Kidney (tissue), 14 donors: ENCODE results near the gene CAPN13. TPM values are rescaled to one million over a fixed set of nuclear protein-coding genes. Genes with fewer than 3 reads are reported as not detected.
A peak's percentile ranks its signal among the peaks of the same experiment; 100 is the strongest.

ENCODE experiments used
- DNase-seq, 5 donors: peaks; one replicate each; pipeline ENCODE4 v3.0.0-alpha.2; 2013 to 2020
- FAIRE-seq: peaks from 2 replicates; lab custom pipeline; 2012; peaks lifted over from hg19 to GRCh38; lab: Jason Lieb, UNC
- H3K27ac ChIP-seq, 2 donors: one replicate each; pipeline ENCODE4 v1.7.0; 2013; ENCODE audit warnings: low read depth in 2 of 2, low read length in 2 of 2, inconsistent platforms in 1 of 2
- H3K27me3 ChIP-seq: one replicate; pipeline ENCODE4 v1.7.1; 2013; ENCODE audit warnings: low read length, inconsistent platforms; ENCODE audit not compliant: control insufficient read depth, insufficient read depth
- H3K36me3 ChIP-seq, 3 donors: one replicate each; pipeline versions ENCODE4 v1.7.0 to v1.7.1; 2013; ENCODE audit warnings: low read length in 3 of 3, control low read depth in 1 of 3, inconsistent platforms in 1 of 3; ENCODE audit not compliant: insufficient read depth in 3 of 3, control insufficient read depth in 2 of 3
- H3K4me1 ChIP-seq, 3 donors: one replicate each; pipeline versions ENCODE4 v1.7.0 to v1.7.1; 2013; ENCODE audit warnings: low read length in 3 of 3, inconsistent platforms in 1 of 3, low read depth in 1 of 3; ENCODE audit not compliant: control insufficient read depth in 2 of 3, insufficient read depth in 2 of 3
- H3K4me3 ChIP-seq, 3 donors: one replicate each; pipeline versions ENCODE4 v1.7.0 to v1.8.1; 2013; ENCODE audit warnings: low read length in 3 of 3, control low read depth in 1 of 3, inconsistent platforms in 1 of 3
- H3K9ac ChIP-seq, 3 donors: one replicate each; pipeline versions ENCODE4 v1.7.0 to v1.7.1; 2013; ENCODE audit warnings: low read length in 3 of 3, control low read depth in 1 of 3, inconsistent platforms in 1 of 3
- H3K9me3 ChIP-seq, 3 donors: one replicate each; pipeline versions ENCODE4 v1.7.0 to v1.7.1; 2013; ENCODE audit warnings: low read length in 3 of 3, control low read depth in 1 of 3, inconsistent platforms in 1 of 3; ENCODE audit not compliant: control insufficient read depth in 2 of 3, insufficient read depth in 1 of 3
- CTCF ChIP-seq: IDR thresholded peaks from 3 replicates; pipeline ENCODE4 v1.5.1; 2012; ENCODE audit warnings: mild to moderate bottlenecking, moderate library complexity, borderline replicate concordance; ENCODE audit not compliant: insufficient read depth; ENCODE audit errors: extremely low read depth
- intact Hi-C: fragments of 100-400 bp; cut with DNase I; formaldehyde crosslinking; loops from one replicate; pipeline ENCODE4 v1.11.1; 2022
- polyA plus RNA-seq: library from polyadenylated mRNA; stranded (reverse); fragments of 350-450 nt; fragmentation: Illumina TruSeq; extraction: RNeasy Lipid Tissue Mini Kit (QIAGEN cat#74804); gene quantifications from one replicate; pipeline ENCODE4 v1.2.3, GENCODE V29; 2014; ENCODE audit warnings: low read depth, low replicate concordance; ENCODE audit not compliant: insufficient read depth
- total RNA-seq: library from RNA; stranded (reverse); fragmentation: NEBNext Ultra II Directional; extraction: Animal tissue kit (Norgen Biotek cat#: 25700); gene quantifications from one replicate; pipeline ENCODE4 v1.2.1, GENCODE V29; 2021
- donor health status: control.
- donor health status: control.
- donor health status: control.
- donor health status: control.
- donor health status: control.
- donor health status: DM: yes; HTN: yes; CAD: no.
- donor health status: Normal renal cell carcinoma (clear cell type).

Gene CAPN13
- total and polyA plus RNA-seq, 2 donors from 2014 or later: 3.4 to 9.2 TPM

- TF ChIP-seq CTCF: no peak
- H3K36me3 ChIP-seq: no peaks in the 10 kb centered on the region
- H3K9ac ChIP-seq: no peak overlapping the region
- no peak overlapping the region for H3K27ac ChIP-seq
- H3K9me3 ChIP-seq: peaks cover 0 to 12% (median 9%) of the 10 kb centered on the region in 3 donors
- no peaks in the 10 kb centered on the region for H3K27me3 ChIP-seq
- H3K4me1 ChIP-seq: peaks cover 0 to 4% (median 0%) of the 10 kb centered on the region in 3 donors
- FAIRE-seq (no peak), DNase-seq (peak in 1 of 5 donors; percentile 25)
- no peak overlapping the region for H3K4me3 ChIP-seq
- intact Hi-C loops: loop anchor here (5.0 to 10.0 kb wide), 2 partner anchors 499 to 541 kb away; no protein-coding TSS in a partner anchor
Observed at GRCh38 chr2:30705711-30706533, 101.3 kb downstream of the CAPN13 start.

DNA sequence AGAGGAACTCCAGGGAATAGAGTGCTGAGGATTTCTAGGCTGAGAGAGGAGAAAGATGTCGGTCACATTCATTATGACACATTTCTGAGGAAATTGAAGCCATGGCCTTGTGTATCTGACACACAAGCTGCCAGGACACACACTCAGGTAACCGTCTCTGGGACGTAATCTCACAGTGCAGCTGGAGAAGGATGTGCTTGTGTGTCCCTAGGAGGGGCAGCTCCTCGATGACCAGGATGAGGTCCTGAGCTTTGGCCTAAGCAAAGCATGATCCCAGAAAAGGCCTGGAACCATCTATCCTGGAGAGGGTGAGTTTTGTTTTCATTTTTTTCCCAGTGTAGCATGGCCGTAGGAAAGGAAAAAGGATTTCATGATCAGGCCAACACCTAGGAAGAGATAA, 102.2 kb downstream of the CAPN13 start:
- intact Hi-C loops: loop anchor here (5.0 to 10.0 kb wide), 2 partner anchors 498 to 540 kb away; no protein-coding TSS in a partner anchor
- TF ChIP-seq CTCF: no peak
- Histone ChIP-seq H3K4me1 (peaks cover 0 to 4% (median 0%) of the 10 kb centered on the region in 3 donors), H3K27ac (no peak overlapping the region), H3K9ac (no peak overlapping the region), H3K36me3 (no peaks in the 10 kb centered on the region), H3K4me3 (no peak overlapping the region), H3K27me3 (no peaks in the 10 kb centered on the region), H3K9me3 (peaks cover 0 to 12% (median 9%) of the 10 kb centered on the region in 3 donors)
- no peak for DNase-seq
- FAIRE-seq: no peak

- peaks cover 0 to 4% (median 0%) of the 10 kb centered on the region in 3 donors for H3K4me1 ChIP-seq
- no peaks in the 10 kb centered on the region for H3K27me3 ChIP-seq
- H3K4me3 ChIP-seq: no peak overlapping the region
- H3K27ac ChIP-seq: no peak overlapping the region
- H3K9me3 ChIP-seq: peaks cover 0 to 12% (median 9%) of the 10 kb centered on the region in 3 donors
- TF ChIP-seq CTCF: no peak
- DNase-seq: no peak
- no peak for FAIRE-seq
- H3K9ac ChIP-seq: no peak overlapping the region
- H3K36me3 ChIP-seq: no peaks in the 10 kb centered on the region
- intact Hi-C loops: loop anchor here (5.0 to 10.0 kb wide), 2 partner anchors 497 to 540 kb away; no protein-coding TSS in a partner anchor
Observed at GRCh38 chr2:30704309-30705020, 102.8 kb downstream of the CAPN13 start.
